NCI-H774 (cell line): Measurements from ENCODE around the gene ZSCAN20.
"Not testable (repeated sequence)": the region's sequence is repeated elsewhere in the genome, so short reads cannot be mapped to it uniquely, and the experiment has no call there.

Source experiments
- DNase-seq: peaks from one replicate; lab custom pipeline; 2025; lab: John Stamatoyannopoulos, UW

ZSCAN20 gene

GRCh38 chr1:33488624-33489023, 16.2 kb downstream of the ZSCAN20 start:
- no peak for DNase-seq

DNA sequence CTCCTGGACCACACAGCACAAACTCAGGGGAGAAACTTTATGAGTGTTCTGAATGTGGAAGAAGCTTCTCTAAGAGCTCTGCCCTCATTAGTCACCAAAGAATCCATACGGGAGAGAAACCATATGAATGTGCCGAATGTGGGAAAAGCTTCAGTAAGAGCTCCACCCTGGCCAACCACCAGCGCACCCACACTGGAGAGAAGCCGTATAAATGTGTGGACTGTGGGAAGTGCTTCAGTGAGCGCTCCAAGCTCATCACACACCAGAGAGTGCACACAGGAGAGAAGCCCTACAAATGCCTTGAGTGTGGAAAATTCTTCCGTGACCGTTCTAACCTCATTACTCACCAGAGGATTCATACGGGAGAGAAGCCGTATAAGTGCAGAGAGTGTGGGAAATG, 22.5 kb downstream of the ZSCAN20 start:
- no peak for DNase-seq

DNA sequence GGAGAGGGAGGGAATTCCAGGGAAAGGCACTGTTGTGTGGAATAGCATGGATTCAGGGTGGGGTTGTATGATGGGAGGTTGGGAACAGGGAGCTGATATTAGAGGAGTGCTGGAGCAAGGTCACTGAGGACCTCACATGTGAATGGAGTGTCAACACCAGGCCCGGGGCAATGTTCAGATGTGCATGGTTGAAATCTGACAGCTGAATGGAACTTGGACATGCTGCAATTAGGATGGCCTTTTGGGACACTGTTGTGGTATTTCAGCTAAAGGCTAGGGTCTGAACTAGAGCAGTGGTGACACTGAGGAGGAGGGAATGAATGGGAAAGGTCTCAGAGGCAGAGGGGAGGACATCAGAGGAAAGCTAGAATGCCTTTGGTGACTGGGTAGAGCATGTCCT, 25.0 kb downstream of the ZSCAN20 start:
- DNase-seq: no peak

- DNase-seq: no peak
Measured at GRCh38 chr1:33500547-33500946, 28.1 kb downstream of the ZSCAN20 start.

GRCh38 chr1:33501309-33501708, 28.9 kb downstream of the ZSCAN20 start:
- no peak for DNase-seq

GRCh38 chr1:33501774-33502173, 29.3 kb downstream of the ZSCAN20 start:
- DNase-seq: no peak

- DNase-seq: no peak
Measured at GRCh38 chr1:33502726-33503125, 30.3 kb downstream of the ZSCAN20 start.

- no peak for DNase-seq
Measured at GRCh38 chr1:33503506-33503905, 31.1 kb downstream of the ZSCAN20 start.

DNA sequence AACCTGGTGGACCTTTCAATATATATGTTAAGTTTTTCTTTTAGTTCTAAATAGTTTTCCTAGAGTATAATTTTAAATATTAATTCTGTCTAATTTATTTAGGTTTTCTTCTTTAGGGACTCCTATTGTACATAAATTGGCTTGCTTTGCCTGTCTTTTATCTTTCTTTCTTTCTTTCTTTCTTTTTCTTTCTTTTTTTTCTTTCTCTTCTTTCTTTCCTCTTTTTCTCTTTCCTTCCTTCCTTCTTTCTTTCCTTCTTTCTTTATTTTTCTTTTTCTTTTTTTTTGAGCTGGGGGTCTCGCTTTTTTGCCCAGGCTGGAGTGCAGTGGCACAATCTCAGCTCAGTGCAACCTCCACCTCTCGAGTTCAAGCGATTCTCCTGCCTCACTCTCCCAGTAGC, 35.2 kb downstream of the ZSCAN20 start:
- DNase-seq: no peak

DNA sequence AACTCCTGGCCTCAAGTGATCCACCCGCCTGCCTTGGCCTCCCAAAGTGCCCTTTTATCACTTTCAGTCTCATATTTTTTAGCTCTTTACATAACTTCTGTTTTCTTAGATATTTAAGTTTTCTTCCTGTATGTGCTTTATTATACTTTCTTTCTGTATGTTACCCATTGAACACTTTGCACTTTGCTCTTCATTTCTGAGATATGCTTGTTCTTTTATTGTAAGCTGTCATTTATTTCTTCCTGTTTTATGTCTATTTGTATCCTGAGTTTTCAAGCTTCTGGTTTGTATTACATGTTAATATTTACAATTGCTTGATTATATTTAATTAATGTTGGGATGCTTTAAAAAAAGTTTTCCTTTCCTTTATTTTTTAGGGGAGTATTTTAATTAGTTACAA, 35.7 kb downstream of the ZSCAN20 start:
- DNase-seq: no peak

- DNase-seq: not testable (repeated sequence)
Measured at GRCh38 chr1:33509276-33509675, 36.8 kb downstream of the ZSCAN20 start.

DNA sequence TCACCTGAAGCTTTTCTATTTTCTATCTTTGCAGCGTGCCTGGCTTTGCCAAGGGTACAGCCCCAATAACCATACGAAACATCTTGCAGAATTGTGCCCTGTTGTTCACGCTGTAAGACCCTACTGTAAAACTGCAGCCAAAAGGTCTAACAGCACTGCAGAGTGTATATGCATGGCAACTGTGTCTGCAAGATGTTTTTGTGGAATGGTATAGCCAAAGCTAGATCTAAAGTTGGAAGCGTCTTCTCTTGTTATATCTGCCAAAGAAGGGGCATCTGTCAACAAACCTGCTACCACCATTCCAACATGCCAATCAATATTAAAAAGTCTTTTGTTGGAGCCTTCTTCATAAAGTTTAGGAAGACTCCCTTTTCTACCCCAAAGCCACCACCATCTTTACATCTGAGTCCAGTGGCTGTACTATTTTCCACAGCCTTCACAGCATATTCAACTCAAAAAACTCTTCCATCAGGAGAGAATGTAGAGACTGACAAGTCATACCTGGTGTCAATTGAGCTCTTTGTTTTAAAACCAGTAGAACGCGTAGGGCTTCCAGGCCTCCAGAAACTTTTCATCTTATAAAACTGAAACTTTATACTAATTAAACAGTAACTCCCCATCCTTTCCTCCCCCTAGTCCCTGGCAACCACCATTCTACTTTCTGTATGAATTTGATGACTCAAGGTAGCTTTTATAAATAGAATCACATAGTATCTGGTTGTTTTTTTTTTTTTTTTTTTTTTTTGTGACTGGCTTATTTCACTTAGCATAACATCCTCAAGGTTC, 40.0 kb downstream of the ZSCAN20 start:
- no peak for DNase-seq

DNA sequence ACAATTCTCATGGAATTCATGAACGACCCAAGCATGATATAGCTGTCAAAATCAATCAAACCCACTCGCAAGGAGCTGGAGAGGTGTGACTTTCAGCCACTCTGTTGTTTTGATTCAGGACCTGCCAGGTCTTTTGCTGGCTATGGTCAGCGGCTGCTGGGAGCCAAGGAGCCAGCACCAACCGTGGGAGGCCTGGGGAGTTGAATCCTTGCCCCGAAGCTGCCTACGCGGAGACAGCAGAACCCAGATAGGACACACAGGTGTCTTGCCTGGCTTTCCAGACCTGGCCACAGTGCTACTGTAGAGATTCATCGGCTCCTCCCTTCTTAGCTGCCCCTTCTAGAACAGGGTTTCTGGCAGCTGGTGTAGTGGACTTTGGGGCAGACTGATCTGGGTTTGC, 42.7 kb downstream of the ZSCAN20 start:
- no peak for DNase-seq

DNA sequence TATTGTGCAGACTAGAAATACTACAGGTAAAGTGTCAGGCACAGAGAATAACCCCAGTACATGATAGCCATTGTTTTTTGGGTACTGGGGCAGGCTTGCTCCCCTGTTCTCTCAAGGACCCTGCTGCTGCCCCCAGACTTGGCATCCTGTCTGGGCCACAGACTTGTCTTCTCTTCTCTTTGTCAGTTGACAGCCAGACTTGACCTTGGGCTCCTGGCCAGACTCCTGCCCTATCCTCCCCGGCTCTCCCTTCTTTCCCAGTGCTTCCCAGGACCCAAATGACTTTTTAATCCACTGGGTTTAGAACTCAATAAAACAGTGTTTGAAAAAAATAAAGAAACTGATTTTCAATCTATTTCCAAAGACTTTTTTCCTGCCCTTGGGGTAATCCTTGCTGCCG, 43.2 kb downstream of the ZSCAN20 start:
- DNase-seq: no peak

DNA sequence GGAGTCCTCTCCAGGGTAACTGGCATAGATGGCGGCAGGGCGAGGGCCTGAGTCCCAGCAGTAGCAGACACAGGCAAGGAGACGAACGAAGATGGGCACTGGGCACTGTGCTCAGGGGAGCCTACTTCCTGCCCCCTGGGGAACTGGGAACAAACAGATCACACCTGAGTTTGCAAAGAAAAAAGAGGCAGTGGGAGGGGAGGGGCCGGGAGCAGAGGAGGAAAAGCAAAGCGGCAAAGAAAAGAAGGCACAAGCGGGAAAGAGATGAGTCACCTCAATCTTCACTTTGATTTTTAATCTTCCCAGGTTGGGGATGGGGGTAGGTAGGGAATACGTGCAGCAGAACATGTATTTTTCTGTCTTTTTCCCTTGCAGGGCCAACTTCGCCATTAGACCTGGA, 44.0 kb downstream of the ZSCAN20 start:
- DNase-seq: no peak

GRCh38 chr1:33516891-33517567, 44.6 kb downstream of the ZSCAN20 start:
- DNase-seq: no peak

DNA sequence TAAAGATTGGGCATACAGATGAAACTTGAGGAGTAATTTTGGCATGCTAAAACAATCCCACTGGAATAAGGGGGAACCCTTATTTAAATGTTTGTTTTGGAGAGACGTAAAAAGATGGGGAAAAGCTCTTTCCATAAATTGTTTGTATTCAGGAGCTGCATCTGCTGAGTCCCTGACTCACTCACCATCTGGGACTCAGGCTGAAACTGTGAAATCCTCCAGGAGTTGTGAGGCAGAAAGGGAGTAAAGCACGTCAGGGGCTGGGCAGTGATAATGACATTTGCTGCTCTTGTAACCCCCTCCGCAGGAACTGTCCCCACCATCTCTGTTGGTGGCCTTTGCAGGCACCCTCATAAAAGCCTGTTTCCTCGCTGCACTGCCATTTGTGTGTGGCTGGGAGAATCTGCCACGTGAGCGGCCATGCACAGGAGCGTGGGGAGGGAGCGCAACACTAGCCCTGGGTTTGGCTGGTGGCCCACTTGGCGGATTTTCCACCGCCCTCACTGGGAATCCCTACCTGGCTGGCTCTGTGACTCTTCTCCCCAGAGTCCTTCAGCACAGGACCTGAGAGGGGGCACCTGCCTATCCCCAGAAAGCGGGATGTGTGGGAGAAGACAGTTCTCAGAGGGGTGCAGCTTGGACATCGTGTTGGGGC, 45.3 kb downstream of the ZSCAN20 start:
- no peak for DNase-seq

DNA sequence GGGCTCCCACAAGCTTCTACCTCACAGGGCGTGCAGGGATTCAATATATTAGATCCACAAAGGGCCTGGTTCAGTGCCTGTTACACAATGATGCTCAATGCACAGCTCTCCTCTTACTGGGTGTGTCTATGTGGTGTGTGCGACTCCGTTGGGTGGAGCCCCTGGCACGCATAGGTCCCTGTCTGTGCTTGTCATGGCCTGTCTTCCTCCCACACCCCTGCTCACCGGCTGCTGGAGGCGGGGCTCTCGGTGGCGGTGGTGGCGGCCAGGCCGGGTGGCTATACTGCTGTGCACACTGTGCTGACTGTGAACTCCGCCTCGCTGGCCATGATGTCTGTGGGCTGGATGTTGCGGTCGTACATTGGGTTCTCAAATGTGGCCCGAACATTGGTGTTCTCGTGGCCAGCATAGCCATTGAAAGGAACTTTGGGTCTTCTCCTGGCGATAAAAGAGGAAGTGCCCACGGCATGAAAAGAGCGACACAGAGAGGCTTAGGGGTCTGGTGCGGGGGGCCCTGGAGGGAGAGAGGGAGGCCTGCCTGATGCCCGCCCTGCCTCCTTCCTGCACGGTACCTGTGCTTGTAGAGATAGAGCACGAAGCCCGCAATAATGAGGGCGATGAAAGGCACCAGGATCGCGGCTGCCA, 46.9 kb downstream of the ZSCAN20 start:
- no peak for DNase-seq

DNA sequence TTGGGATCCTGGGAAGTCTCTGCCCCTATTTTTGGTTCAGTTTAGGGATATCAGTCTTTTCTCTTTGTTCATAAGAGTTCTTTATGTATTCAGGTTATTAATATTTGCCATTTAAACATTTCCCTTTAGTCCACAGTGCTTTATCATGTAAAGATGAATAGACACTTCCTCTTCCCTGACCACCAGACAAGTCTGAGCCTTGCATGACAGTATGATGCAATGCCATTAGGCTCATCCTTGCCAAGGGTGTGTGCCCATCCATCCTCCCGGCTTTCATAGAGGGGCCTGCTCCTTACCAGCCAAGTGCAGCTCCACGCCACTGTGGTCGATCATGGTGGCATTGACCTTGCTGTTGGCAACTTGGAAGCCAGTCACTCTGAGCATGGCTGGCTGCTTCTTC, 52.1 kb downstream of the ZSCAN20 start:
- no peak for DNase-seq

GRCh38 chr1:33527934-33528333, 55.5 kb downstream of the ZSCAN20 start:
- DNase-seq: no peak

DNA sequence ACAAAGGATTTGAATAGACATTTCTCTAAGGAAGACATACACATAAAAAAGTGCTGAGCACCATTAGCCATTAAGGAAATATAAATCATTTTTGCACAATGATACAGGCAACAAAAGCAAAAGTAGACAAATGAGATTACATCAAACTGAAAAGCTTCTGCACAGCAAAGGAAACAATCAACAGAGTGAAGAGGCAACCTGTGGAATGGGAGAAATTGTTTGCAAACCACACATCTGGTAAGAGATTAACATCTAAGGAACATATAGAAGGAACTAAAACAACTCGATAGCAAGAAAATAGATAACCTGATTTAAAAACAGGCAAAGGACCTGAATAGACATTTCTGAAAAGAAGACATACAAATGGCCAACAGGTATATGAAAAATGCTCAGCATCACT, 57.5 kb downstream of the ZSCAN20 start:
- DNase-seq: no peak

DNA sequence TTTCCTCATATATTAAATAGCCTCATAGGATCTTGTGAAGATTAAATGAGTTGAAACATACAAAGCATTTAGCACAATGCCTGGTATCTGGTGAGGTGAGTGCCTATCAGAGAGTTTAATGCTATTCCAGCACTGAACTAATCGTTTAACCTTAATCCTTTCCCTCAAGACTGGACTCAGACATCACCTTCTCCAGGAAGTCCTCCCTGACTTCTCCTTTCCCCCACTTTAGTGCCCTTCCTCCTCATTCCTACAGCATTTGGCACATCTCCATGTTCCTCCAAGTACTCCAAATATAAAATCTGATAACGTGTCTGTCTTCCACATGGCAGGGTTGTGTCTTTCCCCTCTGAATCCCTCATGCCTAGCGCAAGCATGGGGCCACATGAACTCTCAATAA, 59.8 kb downstream of the ZSCAN20 start:
- DNase-seq: no peak

DNA sequence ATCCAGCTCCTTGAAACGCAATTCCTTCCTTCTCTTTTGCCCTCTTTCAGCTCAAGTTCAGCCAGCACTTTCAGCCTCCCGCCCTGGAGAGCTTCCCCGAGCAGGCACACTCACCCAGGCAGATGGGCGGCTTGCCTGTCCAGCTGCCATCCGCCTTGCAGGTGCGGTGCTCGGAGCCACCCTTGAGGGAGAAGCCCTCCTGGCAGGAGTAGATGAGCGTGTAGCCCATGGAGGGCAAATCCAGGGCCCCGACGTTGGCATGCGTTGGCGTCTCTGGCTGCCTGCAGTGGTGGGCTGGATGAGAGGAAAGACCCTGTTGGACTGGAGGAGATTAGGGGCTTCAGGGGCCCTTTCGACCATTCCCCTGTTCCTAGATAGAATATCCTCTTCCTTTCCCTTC, 60.5 kb downstream of the ZSCAN20 start:
- no peak for DNase-seq
